ENCODE results near the gene PPIG. TPM values are rescaled to one million over a fixed set of nuclear protein-coding genes. Genes with fewer than 3 reads are reported as not detected.
"Not testable (repeated sequence)": the region's sequence is repeated elsewhere in the genome, so short reads cannot be mapped to it uniquely, and the experiment has no call there.

PPIG gene
- 15.8 and 21.3 TPM in 2 replicates for total RNA-seq (2014; rRNA removed; shearing (Covaris generic))

- DNase-seq (ENCODE audit: low spot score): peak; percentile 93
Measured at GRCh38 chr2:169584005-169584877, at the start of gene PPIG. TSS of gene PPIG (plus strand) at chr2:169584351. CDS start at chr2:169604042, 19,691 bp downstream.

DNA sequence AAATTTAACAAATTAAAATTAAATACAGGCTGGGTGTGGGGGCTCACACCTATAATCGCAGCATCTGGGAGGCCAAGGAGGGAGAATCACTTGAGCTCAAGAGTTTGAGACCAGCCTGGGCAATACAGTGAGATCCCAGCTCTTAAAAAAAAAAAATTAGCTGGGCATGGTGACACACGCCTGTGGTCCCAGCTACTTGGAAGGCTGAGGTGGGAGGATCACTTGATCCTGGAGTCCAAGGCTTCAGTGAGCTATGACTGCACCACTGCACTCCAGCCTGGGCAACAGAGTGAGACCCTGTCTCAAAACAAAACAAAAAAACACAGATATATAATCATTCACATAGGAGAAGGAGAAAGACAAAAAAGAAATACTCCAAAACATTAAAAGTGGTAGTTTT is 44.7 kb upstream of the PPIG start:
- DNase-seq (ENCODE audit: low spot score): not testable (repeated sequence)

DNA sequence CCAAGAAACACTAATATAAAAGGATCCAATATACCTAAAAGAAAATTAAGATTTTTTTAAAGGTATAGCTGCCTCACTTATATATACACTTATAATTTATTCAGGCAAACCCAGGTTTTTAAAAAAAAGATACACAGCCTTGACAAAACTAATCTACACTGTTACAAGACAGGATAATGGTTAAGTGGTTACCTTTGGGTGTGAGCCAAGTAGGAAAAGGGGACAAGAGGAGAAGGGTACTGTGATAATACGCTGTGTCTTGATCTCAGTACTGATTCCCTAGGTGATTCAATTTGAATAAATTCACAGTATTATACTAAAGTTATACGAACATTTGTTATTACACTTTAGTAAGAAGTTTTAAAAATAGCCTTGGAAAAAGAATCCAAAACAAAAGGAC is 44.0 kb upstream of the PPIG start:
- no peak for DNase-seq (ENCODE audit: low spot score)

GRCh38 chr2:169542433-169542832 is 41.7 kb upstream of the PPIG start:
- no peak for DNase-seq (ENCODE audit: low spot score)

- DNase-seq (ENCODE audit: low spot score): no peak
Measured at GRCh38 chr2:169546756-169547155, 37.4 kb upstream of the PPIG start.

DNA sequence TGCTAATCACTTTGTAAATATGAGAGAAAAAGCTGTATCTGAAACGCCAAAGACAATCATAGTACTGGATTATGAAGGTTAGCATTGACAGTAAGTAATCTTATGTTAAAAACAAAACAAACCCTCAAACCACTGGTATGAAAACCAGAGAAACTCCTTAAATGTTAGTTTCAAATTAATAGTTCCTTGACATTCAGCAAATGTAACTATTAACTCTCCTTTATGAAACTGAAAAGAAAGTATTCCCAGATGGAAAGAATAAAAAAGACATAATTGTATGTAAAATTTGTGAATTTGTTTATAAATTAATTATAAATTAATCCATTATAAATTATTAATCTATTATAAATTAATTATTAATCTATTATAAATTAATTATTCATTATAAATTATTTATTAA is 22.8 kb upstream of the PPIG start:
- no peak for DNase-seq (ENCODE audit: low spot score)

DNA sequence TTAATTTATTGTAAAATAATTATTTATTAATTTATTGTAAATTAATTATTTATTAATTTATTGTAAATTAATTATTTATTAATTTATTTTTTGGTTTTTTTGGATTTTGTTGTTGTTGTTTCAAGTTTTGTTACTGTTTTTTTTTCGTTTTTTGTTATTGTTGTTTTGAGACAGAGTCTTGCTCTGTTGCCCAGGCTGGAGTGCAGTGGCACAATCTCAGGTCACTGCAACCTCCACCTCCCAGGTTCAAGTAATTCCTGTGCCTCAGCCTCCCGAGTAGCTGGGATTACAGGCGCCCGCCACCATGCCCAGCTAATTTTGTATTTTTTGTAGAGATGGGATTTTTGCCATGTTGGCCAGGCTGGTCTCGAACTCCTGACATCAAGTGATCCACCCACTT is 22.1 kb upstream of the PPIG start:
- not testable (repeated sequence) for DNase-seq (ENCODE audit: low spot score)

DNA sequence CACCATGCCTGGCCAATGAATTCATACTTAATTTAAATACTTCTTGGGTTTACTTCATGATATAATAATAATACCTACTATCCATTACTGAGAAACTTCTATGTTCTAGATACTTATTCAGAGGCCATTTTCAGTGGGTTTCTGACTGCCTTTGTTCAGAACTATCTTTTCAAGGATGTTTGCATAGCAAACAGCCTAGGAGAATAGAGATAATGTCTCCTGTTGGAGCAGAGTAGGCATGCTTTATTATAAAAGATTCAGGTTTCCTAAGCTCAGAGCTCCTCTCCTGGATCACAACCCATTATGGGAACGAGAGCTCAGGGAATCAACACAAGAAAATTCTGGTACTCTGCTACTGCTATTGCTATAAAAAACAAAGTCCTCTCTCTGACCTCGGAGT is 21.6 kb upstream of the PPIG start:
- DNase-seq (ENCODE audit: low spot score): no peak

DNA sequence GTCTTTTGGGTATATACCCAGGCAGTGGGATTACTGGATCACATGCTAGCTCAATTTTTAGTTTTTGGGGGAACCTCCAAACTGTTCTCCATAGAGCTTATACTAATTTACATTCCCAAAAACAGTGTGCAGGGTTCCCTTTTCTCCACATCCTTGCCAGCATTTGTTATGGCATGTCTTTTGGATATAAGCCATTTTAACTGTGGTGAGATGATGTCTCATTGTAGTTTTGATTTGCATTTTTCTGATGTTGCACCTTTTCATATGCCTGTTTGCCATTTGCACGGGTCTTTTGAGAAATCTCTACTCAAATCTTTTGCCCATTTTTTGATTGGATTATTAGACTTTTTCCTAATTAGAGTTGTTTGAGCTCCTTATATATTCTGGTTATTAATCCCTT is 18.5 kb upstream of the PPIG start:
- DNase-seq (ENCODE audit: low spot score): no peak

GRCh38 chr2:169569948-169570347 is 14.2 kb upstream of the PPIG start:
- no peak for DNase-seq (ENCODE audit: low spot score)

- not testable (repeated sequence) for DNase-seq (ENCODE audit: low spot score)
Measured at GRCh38 chr2:169570752-169571151, 13.4 kb upstream of the PPIG start.

GRCh38 chr2:169571571-169571970 is 12.6 kb upstream of the PPIG start:
- DNase-seq (ENCODE audit: low spot score): no peak

GRCh38 chr2:169572189-169572588 is 12.0 kb upstream of the PPIG start:
- no peak for DNase-seq (ENCODE audit: low spot score)

DNA sequence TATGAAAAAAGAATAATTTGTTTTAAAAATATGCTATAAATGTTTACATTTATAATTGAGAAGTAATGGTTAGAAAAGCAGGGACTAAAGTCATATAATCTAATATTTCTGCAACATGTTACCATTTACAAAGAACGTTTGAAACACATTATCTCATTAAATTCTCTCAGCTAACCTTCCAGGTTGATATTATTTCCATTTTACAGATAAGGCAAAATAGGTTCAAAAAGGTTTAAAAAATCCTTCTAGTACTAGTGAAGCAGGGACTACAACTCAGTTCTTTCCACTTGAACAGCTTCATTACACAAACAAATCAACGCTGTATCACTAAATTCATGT is 11.4 kb upstream of the PPIG start:
- no peak for DNase-seq (ENCODE audit: low spot score)

GRCh38 chr2:169573160-169573973 is 10.8 kb upstream of the PPIG start, which contains the start of gene FASTKD1:
TSS of gene FASTKD1 (minus strand) at chr2:169573865. CDS start at chr2:169572029, 1,836 bp downstream.
- peak; percentile 87 for DNase-seq (ENCODE audit: low spot score)

- no peak for DNase-seq (ENCODE audit: low spot score)
Measured at GRCh38 chr2:169573974-169574299, 10.2 kb upstream of the PPIG start.

GRCh38 chr2:169574539-169574938 is 9.6 kb upstream of the PPIG start:
- not testable (repeated sequence) for DNase-seq (ENCODE audit: low spot score)

DNA sequence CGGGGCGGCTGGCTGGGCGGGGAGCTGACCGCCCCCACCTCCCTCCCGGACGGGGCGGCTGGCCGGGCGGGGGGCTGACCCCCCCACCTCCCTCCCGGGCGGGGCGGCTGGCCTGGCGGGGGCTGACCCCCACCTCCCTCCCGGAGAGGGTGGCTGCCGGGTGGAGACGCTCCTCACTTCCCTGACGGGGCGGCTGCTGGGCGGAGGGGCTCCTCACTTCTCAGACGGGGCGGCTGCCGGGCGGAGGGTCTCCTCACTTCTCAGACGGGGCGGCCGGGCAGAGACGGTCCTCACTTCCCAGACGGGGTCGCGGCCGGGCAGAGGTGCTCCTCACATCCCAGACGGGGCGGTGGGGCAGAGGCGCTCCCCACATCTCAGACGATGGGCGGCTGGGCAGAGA is 8.9 kb upstream of the PPIG start:
- not testable (repeated sequence) for DNase-seq (ENCODE audit: low spot score)

- DNase-seq (ENCODE audit: low spot score): no peak
Measured at GRCh38 chr2:169579044-169579443, 5.1 kb upstream of the PPIG start.

DNA sequence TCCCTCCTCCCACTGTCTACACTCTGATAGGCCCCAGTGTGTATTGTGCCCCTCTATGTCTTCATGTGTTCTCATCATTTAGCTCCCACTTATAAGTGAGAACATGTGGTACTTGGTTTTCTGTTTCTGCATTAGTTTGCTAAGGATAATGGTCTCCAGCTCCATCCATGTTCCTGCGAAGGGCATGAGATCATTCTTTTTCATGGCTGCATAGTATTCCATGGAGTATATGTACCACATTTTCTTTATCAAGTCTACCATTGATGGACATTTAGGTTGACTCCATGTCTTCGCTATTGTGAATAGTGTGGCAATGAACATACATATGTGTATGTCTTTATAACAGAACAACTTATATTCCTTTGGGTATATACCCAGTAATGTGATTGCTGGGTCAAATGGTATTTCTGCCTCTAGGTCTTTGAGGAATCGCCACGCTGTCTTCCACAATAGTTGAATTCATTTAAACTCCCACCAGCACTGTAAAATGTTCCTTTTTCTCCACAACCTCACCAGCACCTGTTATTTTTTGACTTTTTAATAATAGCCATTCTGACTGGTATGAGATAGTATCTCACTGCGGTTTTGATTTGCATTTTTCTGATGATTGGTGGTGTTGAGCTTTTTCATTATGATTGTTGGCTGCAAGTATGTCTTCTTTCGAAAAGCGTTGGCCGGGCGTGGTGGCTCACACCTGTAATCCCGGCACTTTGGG is 1.4 kb upstream of the PPIG start:
- not testable (repeated sequence) for DNase-seq (ENCODE audit: low spot score)

GRCh38 chr2:169583518-169583917 is 633 bp upstream of the PPIG start:
- DNase-seq (ENCODE audit: low spot score): no peak

GRCh38 chr2:169585673-169586072 is 1.5 kb downstream of the PPIG start:
- no peak for DNase-seq (ENCODE audit: low spot score)

Measured in H4 (cell line).